AG04449 (cell line): ENCODE results near the gene GATC.
"Not testable (repeated sequence)": the region's sequence is repeated elsewhere in the genome, so short reads cannot be mapped to it uniquely, and the experiment has no call there.

Experiments used
- CTCF ChIA-PET: fragments of 350-600 bp; formaldehyde crosslinking; extraction: SDS; loops from one replicate; lab custom pipeline; 2021; ENCODE audit warnings: antibody characterized with exemption; lab: Yijun Ruan, JAX
- POLR2A ChIA-PET: fragments of 400-600, 350-600 bp; formaldehyde crosslinking; extraction: SDS; loops from one replicate; lab custom pipeline; 2020; ENCODE audit warnings: antibody characterized with exemption, inconsistent platforms; lab: Yijun Ruan, JAX
- DNase-seq: peaks from one replicate; pipeline ENCODE4 v3.0.0-alpha.2; 2010; ENCODE audit warnings: low read depth, low spot score
- H3K4me3 ChIP-seq: 2 replicates; pipeline ENCODE4 v1.5.1; 2011; ENCODE audit warnings: low read depth, mild to moderate bottlenecking, control low read depth, low read length
- TF ChIP-seq, protein P1 (sequence below): IDR thresholded peaks from one replicate; pipeline ENCODE4 v1.5.1; 2011; ENCODE audit warnings: mild to moderate bottlenecking, moderate library complexity, low read length, control low read depth, inconsistent platforms; ENCODE audit not compliant: insufficient read depth; ENCODE audit errors: missing control alignments

Gene GATC

DNA sequence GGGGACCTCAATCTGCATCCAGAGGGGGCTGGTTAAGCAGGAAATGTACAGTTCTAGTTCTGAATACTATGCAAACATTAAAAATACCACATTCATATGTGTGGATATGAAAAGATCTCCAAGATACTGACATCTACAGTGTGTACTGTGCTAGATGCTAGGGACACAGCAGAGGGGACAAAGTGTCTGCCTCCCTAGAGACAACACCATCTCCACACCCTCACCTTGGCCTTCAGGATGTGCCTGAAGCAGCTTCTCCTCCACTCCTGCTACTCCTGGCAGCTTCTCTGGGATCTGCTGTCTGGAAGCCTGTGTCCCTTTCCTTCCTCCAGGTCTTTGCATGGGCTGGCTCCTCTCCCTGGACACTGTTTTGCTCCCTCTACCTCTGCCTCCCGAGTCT is 34.0 kb downstream of the GATC start:
- ChIA-PET CTCF (interaction anchor here (0.9 to 2.6 kb wide), 3 partner anchors 9 to 17 kb away, joined by 3 to 17 read pairs (median 3); partner anchors contain the start of gene SRSF9), POLR2A (no interaction called here)
- H3K4me3 ChIP-seq = no peak overlapping the region
- DNase-seq = no peak
- TF ChIP-seq, protein P1, sequence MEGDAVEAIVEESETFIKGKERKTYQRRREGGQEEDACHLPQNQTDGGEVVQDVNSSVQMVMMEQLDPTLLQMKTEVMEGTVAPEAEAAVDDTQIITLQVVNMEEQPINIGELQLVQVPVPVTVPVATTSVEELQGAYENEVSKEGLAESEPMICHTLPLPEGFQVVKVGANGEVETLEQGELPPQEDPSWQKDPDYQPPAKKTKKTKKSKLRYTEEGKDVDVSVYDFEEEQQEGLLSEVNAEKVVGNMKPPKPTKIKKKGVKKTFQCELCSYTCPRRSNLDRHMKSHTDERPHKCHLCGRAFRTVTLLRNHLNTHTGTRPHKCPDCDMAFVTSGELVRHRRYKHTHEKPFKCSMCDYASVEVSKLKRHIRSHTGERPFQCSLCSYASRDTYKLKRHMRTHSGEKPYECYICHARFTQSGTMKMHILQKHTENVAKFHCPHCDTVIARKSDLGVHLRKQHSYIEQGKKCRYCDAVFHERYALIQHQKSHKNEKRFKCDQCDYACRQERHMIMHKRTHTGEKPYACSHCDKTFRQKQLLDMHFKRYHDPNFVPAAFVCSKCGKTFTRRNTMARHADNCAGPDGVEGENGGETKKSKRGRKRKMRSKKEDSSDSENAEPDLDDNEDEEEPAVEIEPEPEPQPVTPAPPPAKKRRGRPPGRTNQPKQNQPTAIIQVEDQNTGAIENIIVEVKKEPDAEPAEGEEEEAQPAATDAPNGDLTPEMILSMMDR = no peak

DNA sequence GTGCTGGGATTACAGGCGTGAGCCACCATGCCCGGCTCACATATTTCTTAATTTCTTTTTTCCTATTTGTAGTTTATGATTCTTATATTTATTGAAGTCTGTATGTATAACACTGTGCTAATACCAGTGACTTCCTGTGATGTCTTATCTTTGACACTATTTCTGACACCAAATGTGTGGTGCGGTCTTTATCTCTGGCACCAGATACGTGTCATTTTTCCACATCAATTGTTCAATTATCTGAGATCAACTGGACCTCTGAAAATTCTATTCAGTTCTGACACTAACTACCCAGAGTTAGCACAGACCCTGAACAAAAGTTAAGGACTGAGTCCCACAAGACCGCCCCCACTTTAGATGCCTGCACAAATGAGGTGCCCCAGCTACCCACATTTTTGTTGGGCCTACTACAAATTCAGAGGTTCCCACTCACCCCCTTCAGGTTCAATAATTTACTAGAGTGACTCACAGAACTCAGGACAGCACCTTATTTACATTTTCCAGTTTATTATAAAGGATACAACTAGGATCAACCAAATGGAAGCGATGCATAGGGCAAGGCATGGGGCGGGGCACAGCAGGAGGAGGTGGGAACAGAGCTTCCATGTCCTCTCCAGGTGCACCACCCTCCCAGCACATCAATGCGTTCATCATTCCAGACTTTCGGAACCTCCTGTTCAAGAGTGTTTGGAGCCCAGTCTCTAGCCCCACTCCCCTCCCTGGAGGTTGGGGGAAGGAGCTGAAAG is 35.0 kb downstream of the GATC start:
- ChIA-PET CTCF (interaction anchor here (1.4 kb wide), 1 partner anchor 11 kb away, joined by 8 read pairs; no protein-coding TSS in a partner anchor), POLR2A (no interaction called here)
- TF ChIP-seq, protein P1 = no peak
- H3K4me3 ChIP-seq = no peak overlapping the region
- DNase-seq = no peak

DNA sequence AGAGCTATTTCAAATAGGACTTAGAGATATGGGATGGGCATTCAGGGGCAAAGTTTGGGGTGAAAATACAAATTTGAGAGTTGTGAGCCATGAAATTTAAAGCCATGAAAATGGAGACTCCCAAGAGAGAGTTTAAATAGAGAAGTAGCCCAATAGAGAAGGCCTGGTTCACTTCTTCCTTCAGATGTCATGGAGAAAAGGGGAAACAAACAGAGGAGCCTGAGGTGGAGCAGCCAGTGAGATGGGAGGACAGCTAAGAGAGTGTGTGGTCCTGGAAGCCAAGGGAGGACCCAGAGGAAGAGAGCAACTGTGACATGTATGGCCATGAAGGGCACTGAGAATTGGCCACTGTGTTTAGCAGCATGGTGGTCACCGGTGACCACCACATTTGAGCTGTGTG is 37.4 kb downstream of the GATC start:
- no peak overlapping the region for H3K4me3 ChIP-seq
- CTCF ChIA-PET = interaction anchor here (1.5 to 2.1 kb wide), 2 partner anchors 9 to 14 kb away, joined by 8 to 12 read pairs; partner anchors contain the start of gene SRSF9
- POLR2A ChIA-PET = no interaction called here
- TF ChIP-seq, protein P1 = no peak
- DNase-seq = no peak

DNA sequence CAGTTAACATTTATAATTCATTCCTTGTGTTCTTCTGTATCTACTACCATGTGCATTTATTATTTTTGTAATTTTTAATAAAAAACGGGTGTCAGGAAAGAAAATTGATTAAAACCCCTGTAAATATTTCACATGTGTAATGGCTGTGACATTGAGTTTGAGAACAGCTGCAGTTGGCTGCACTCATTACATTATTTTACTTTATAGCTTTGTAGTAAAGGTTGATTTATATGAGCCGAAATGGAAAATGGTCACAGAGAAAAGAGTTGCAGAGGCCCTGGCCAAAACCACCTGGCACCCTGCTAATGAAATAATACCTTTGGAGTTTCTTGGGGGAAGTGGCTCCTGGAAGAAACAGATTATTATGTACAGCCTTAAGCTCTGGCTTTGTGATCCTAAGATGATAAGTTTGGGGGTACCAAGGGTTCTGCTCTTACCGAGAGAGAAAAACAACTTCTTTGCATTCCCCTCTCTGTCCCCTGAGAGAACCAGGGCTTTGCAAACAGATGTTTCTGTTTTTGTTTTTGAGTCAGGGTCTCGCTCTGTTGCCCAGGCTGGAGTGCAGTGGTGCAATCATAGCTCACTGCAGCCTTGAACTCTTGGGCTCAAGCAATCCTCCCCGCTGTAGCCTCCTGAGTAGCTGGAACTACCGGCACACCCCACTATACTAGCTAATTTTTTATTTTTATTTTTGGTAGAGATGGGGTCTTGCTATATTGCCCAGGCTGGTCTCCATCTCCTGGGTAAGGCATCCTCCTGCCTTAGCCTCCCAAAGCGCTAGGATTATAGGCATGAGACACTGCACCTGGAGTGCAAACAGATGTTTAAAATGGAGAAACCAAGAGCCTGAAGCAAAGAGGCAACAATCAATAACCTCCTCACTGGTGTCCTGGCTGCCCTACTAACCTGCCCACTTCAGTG is 40.0 kb downstream of the GATC start:
- CTCF ChIA-PET = interaction anchor here (12.8 kb wide), 1 partner anchor 17 kb away, joined by 152 read pairs; the partner anchor contains the start of gene SRSF9
- H3K4me3 ChIP-seq = no peak overlapping the region
- TF ChIP-seq, protein P1 = no peak
- no peak for DNase-seq
- POLR2A ChIA-PET = interaction anchor here (0.9 to 1.3 kb wide), 2 partner anchors 9 to 10 kb away, joined by 3 to 6 read pairs; partner anchors contain the start of gene DYNLL1

DNA sequence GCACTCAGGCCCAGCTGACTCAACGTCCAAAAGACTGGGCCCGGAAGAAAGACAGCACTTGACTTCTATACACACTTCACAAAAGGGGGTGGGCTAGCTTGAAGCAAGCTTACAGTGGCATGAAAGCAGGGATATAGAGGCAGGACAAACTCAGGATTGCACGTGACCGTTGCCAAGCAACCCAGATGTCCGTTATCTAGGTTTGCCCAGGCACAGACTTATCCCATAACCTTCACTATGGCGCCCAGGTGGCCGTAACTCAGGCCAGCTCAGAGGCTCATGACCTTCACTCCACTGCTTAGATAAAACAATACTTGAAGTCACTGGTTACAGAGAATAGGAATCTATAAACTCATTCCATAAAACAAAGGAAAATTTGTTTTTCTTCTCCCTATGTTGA is 41.3 kb downstream of the GATC start:
- CTCF ChIA-PET = interaction anchor here (0.7 to 12.8 kb wide), 2 partner anchors 16 to 18 kb away, joined by 4 to 152 read pairs; partner anchors contain the start of gene SRSF9
- DNase-seq, H3K4me3 ChIP-seq, POLR2A ChIA-PET: not testable (repeated sequence)

DNA sequence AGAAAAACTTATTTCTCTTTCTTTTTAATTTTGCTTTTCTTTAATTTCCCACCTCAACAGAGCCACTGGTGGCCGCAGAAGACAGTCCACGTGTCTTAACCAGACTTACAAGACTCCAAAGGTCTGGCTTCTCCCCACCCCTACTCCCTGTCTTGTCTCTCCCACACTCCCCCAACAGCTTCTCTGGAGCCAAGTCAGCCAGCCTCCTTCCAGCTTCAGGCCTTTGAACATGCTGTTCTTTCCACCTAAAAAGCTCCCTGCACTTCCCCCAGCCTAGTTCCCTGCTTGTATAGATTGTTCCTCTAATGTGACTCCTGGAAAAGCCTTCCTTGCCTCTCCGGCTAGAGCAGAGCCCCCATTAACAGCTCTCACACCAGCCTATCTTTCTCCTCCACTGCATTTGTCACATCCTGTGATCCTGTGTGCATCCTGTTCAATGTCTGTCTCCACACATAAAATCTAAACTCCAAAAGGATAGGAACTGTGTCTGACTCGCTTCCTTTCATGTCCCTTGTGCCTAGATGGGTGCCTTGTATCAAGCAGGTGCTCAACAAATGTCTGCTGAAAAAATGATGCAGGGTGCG is 41.9 kb downstream of the GATC start:
- TF ChIP-seq, protein P1 = no peak
- CTCF ChIA-PET = interaction anchor here (12.8 kb wide), 1 partner anchor 19 kb away, joined by 152 read pairs; the partner anchor contains the start of gene SRSF9
- no peak for DNase-seq
- POLR2A ChIA-PET = interaction anchor here (0.7 kb wide), 1 partner anchor 9 kb away, joined by 4 read pairs; no protein-coding TSS in a partner anchor
- H3K4me3 ChIP-seq = no peak overlapping the region
